ENCODE results near the gene ADAMTS17. TPM values are rescaled to one million over a fixed set of nuclear protein-coding genes. Genes with fewer than 3 reads are reported as not detected.

ADAMTS17 gene
- total RNA-seq, 1 experiment from 2014 or later: 1.8 TPM

GRCh38 chr15:100201376-100202280 is 140.1 kb downstream of the ADAMTS17 start (continued):
- TF ChIP-seq ZNF425 (CRISPR knock-in tag; conservative IDR thresholded peaks at IDR 0.05): no peak
- TF ChIP-seq KAT7 (CRISPR knock-in tag; IDR thresholded peaks at IDR 0.05; ENCODE audit: borderline replicate concordance): no peak
- no peak for TF ChIP-seq CREB1 (CRISPR knock-in tag; IDR thresholded peaks at IDR 0.05)
- no peak for TF ChIP-seq ETV6 (CRISPR knock-in tag; IDR thresholded peaks at IDR 0.05)
- no peak for TF ChIP-seq ZSCAN18 (CRISPR knock-in tag; IDR thresholded peaks at IDR 0.05)

GRCh38 chr15:100200287-100200880 is 141.4 kb downstream of the ADAMTS17 start:
- DNase-seq (ENCODE audit: low spot score): no peak

GRCh38 chr15:100199711-100200286 is 142.0 kb downstream of the ADAMTS17 start:
- no peaks in the 10 kb centered on the region for H3K27me3 Mint-ChIP-seq (ENCODE audit: low read depth)

More at GRCh38 chr15:100200287-100200880, 141.4 kb downstream of the ADAMTS17 start:
- TF ChIP-seq SMAD4 (CRISPR knock-in tag; IDR thresholded peaks at IDR 0.05): no peak
- peaks cover 10% of the 10 kb centered on the region for H3K9me3 Mint-ChIP-seq
- H3K27me3 Mint-ChIP-seq (ENCODE audit: low read depth): no peaks in the 10 kb centered on the region
- no peak overlapping the region for H3K4me3 Mint-ChIP-seq
- H3K36me3 Mint-ChIP-seq: no peaks in the 10 kb centered on the region
- ChIA-PET POLR2A (no interaction called here), CTCF (no interaction called here)
- H3K27ac Mint-ChIP-seq: no peak overlapping the region
- peaks cover 18% of the 10 kb centered on the region for H3K4me1 Mint-ChIP-seq
- ATAC-seq: no peak

More at GRCh38 chr15:100199711-100200286, 142.0 kb downstream of the ADAMTS17 start:
- H3K27ac Mint-ChIP-seq: no peak overlapping the region
- peaks cover 7% of the 10 kb centered on the region for H3K9me3 Mint-ChIP-seq
- no peaks in the 10 kb centered on the region for H3K36me3 Mint-ChIP-seq
- DNase-seq (ENCODE audit: low spot score) (no peak), ATAC-seq (no peak)
- H3K4me3 Mint-ChIP-seq: no peak overlapping the region
- H3K4me1 Mint-ChIP-seq: peaks cover 18% of the 10 kb centered on the region
- TF ChIP-seq NR3C1 (CRISPR knock-in tag; conservative IDR thresholded peaks at IDR 0.05; ENCODE audit: low read depth): no peak
- TF ChIP-seq AFF4 (CRISPR knock-in tag; IDR thresholded peaks at IDR 0.05; ENCODE audit: borderline replicate concordance): no peak
- POLR2A ChIA-PET: no interaction called here
- CTCF ChIA-PET: no interaction called here
